Measurements from ENCODE around the gene GOSR2. TPM values are rescaled to one million over a fixed set of nuclear protein-coding genes. Genes with fewer than 3 reads are reported as not detected.
"Not testable (repeated sequence)": the region's sequence is repeated elsewhere in the genome, so short reads cannot be mapped to it uniquely, and the experiment has no call there.

GOSR2 gene
- total and polyA plus RNA-seq, 12 donors, result 14.4 to 69.2 (median 43.3) TPM

GRCh38 chr17:46951706-46952105 is 28.7 kb downstream of the GOSR2 start:
- intact Hi-C loops (cut with DNase I), result no loop called here
- Histone ChIP-seq H3K27me3 (no peaks in the 10 kb centered on the region), H3K27ac (no peak overlapping the region), H3K4me3 (no peak overlapping the region), H3K36me3 (replicated peaks in 1 of 2) (no peaks in the 10 kb centered on the region), H3K9me3 (replicated peaks in 1 of 3) (no peaks in the 10 kb centered on the region), H3K4me1 (replicated peaks in 1 of 2) (no peaks in the 10 kb centered on the region)
- 24 to 34% (median 26%) methylated on average over 5 of the region's 5 CpGs for WGBS, 4 donors
- no peak for DNase-seq
- no peak for TF ChIP-seq CTCF (IDR thresholded peaks at IDR 0.05)
- TF ChIP-seq POLR2A (IDR thresholded peaks at IDR 0.05), result no peak

GRCh38 chr17:46952115-46952514 is 29.2 kb downstream of the GOSR2 start:
- intact Hi-C loops (cut with DNase I), result no loop called here
- WGBS, 4 donors, result 65 to 82% (median 72%) methylated on average over 9 of the region's 9 CpGs
- no peaks in the 10 kb centered on the region for H3K27me3 ChIP-seq
- TF ChIP-seq POLR2A (IDR thresholded peaks at IDR 0.05) (no peak), CTCF (IDR thresholded peaks at IDR 0.05) (no peak)
- H3K9me3 ChIP-seq (replicated peaks in 1 of 3), result no peaks in the 10 kb centered on the region
- H3K27ac ChIP-seq, result no peak overlapping the region
- H3K4me1 ChIP-seq (replicated peaks in 1 of 2), result no peaks in the 10 kb centered on the region
- H3K4me3 ChIP-seq, result no peak overlapping the region
- H3K36me3 ChIP-seq (replicated peaks in 1 of 2), result no peaks in the 10 kb centered on the region
- DNase-seq, result no peak

- intact Hi-C loops (cut with DNase I); H3K4me3 ChIP-seq; H3K4me1 ChIP-seq (replicated peaks in 1 of 2); H3K27ac ChIP-seq; H3K9me3 ChIP-seq (replicated peaks in 1 of 3); H3K36me3 ChIP-seq (replicated peaks in 1 of 2); H3K27me3 ChIP-seq; DNase-seq: not testable (repeated sequence)
- WGBS, 4 donors, result 72 to 92% (median 78%) methylated on average over 1 to 2 of the region's 4 CpGs
Measured at GRCh38 chr17:46953191-46953590, 30.2 kb downstream of the GOSR2 start.

- no peak for DNase-seq
- H3K4me3 ChIP-seq, result no peak overlapping the region
- intact Hi-C loops (cut with DNase I), result no loop called here
Measured at GRCh38 chr17:46958041-46958591, 35.2 kb downstream of the GOSR2 start.

More at GRCh38 chr17:46958041-46958591, 35.2 kb downstream of the GOSR2 start:
- Histone ChIP-seq H3K36me3 (replicated peaks in 1 of 2) (no peaks in the 10 kb centered on the region), H3K27me3 (no peaks in the 10 kb centered on the region), H3K27ac (no peak overlapping the region), H3K4me1 (replicated peaks in 1 of 2) (no peaks in the 10 kb centered on the region), H3K9me3 (replicated peaks in 1 of 3) (no peaks in the 10 kb centered on the region)
- 52 to 64% (median 59%) methylated on average over 8 of the region's 8 CpGs for WGBS, 4 donors
- no peak for TF ChIP-seq POLR2A (IDR thresholded peaks at IDR 0.05)
- no peak for TF ChIP-seq CTCF (IDR thresholded peaks at IDR 0.05)
